SJCRH30 (cell line): Measurements from ENCODE around the gene SIRPB2. TPM values are rescaled to one million over a fixed set of nuclear protein-coding genes. Genes with fewer than 3 reads are reported as not detected.

ENCODE experiments used
- DNase-seq, 2 experiments: peaks; one replicate each; pipeline ENCODE4 v3.0.0-alpha.2; 2015 to 2020
- H3K27ac ChIP-seq: fragments of 250-450 bp; sonication (Bioruptor Pico); 2 replicates; pipeline ENCODE4 v1.5.1; 2020; ENCODE audit warnings: mild to moderate bottlenecking, moderate library complexity
- H3K27me3 ChIP-seq: fragments of 250-450 bp; sonication (Bioruptor Pico); 2 replicates; pipeline ENCODE4 v1.5.1; 2020; ENCODE audit warnings: mild to moderate bottlenecking, moderate library complexity
- H3K36me3 ChIP-seq: fragments of 250-450 bp; sonication (Bioruptor Pico); 2 replicates; pipeline ENCODE4 v1.5.1; 2020; ENCODE audit warnings: mild to moderate bottlenecking, moderate library complexity
- H3K4me1 ChIP-seq: fragments of 250-450 bp; sonication (Bioruptor Pico); 2 replicates; pipeline ENCODE4 v1.5.1; 2020; ENCODE audit warnings: mild to moderate bottlenecking, moderate library complexity
- H3K4me3 ChIP-seq: fragments of 250-450 bp; sonication (Bioruptor Pico); 2 replicates; pipeline ENCODE4 v1.5.1; 2020; ENCODE audit warnings: mild to moderate bottlenecking, moderate library complexity
- H3K9me3 ChIP-seq: fragments of 250-450 bp; sonication (Bioruptor Pico); replicated peaks from 2 replicates; pipeline ENCODE4 v1.5.1; 2020; ENCODE audit warnings: mild to moderate bottlenecking, moderate library complexity
- total RNA-seq: library from RNA; depleted of rRNA; stranded (reverse); fragments of >200 nt; shearing (Covaris generic); gene quantifications from 2 replicates; pipeline ENCODE4 v1.2.3, GENCODE V29; 2014; rRNA removed

SIRPB2 gene
- total RNA-seq = not detected in 2 replicates

GRCh38 chr20:1491281-1491840 is at the start of gene SIRPB2:
SIRPB2 (minus strand) TSS chr20:1491420; CDS start chr20:1491359, 61 bp downstream.
- DNase-seq = no peak
- Histone ChIP-seq H3K27ac (no peak within 1 kb of the TSS), H3K4me3 (no peak within 1 kb of the TSS), H3K27me3 (peaks cover 4% of the 10 kb centered on the region), H3K36me3 (no peaks in the 10 kb centered on the region), H3K9me3 (no peaks in the 10 kb centered on the region), H3K4me1 (no peaks in the 10 kb centered on the region)

- no peak overlapping the region for H3K27ac ChIP-seq
- no peaks in the 10 kb centered on the region for H3K4me1 ChIP-seq
- no peak for DNase-seq
- peaks cover 3% of the 10 kb centered on the region; the same call in 1 of the 2 replicates for H3K27me3 ChIP-seq
- no peaks in the 10 kb centered on the region for H3K36me3 ChIP-seq
- H3K9me3 ChIP-seq = no peaks in the 10 kb centered on the region
- H3K4me3 ChIP-seq = no peak overlapping the region
Observed at GRCh38 chr20:1539816-1540419, 48.7 kb upstream of the SIRPB2 start.

- Histone ChIP-seq H3K27ac (no peak overlapping the region), H3K27me3 (peaks cover 4% of the 10 kb centered on the region; the same call in 1 of the 2 replicates), H3K4me3 (no peak overlapping the region), H3K36me3 (no peaks in the 10 kb centered on the region), H3K4me1 (no peaks in the 10 kb centered on the region), H3K9me3 (no peaks in the 10 kb centered on the region)
- DNase-seq = no peak
Observed at GRCh38 chr20:1538655-1539054, 47.4 kb upstream of the SIRPB2 start.

- H3K4me3 ChIP-seq = no peak overlapping the region
- H3K27me3 ChIP-seq = peaks cover 10% of the 10 kb centered on the region; the same call in 1 of the 2 replicates
- H3K36me3 ChIP-seq = no peaks in the 10 kb centered on the region
- no peak for DNase-seq
- H3K9me3 ChIP-seq = no peaks in the 10 kb centered on the region
- H3K27ac ChIP-seq = no peak overlapping the region
- H3K4me1 ChIP-seq = no peaks in the 10 kb centered on the region
Observed at GRCh38 chr20:1537731-1538058, 46.5 kb upstream of the SIRPB2 start.

GRCh38 chr20:1536893-1537730 is 45.9 kb upstream of the SIRPB2 start:
- no peaks in the 10 kb centered on the region for H3K9me3 ChIP-seq
- no peaks in the 10 kb centered on the region for H3K36me3 ChIP-seq
- H3K27ac ChIP-seq = no peak overlapping the region
- H3K4me1 ChIP-seq = no peaks in the 10 kb centered on the region
- no peak for DNase-seq
- H3K27me3 ChIP-seq = peaks cover 10% of the 10 kb centered on the region; the same call in 1 of the 2 replicates
- H3K4me3 ChIP-seq = no peak overlapping the region

DNA sequence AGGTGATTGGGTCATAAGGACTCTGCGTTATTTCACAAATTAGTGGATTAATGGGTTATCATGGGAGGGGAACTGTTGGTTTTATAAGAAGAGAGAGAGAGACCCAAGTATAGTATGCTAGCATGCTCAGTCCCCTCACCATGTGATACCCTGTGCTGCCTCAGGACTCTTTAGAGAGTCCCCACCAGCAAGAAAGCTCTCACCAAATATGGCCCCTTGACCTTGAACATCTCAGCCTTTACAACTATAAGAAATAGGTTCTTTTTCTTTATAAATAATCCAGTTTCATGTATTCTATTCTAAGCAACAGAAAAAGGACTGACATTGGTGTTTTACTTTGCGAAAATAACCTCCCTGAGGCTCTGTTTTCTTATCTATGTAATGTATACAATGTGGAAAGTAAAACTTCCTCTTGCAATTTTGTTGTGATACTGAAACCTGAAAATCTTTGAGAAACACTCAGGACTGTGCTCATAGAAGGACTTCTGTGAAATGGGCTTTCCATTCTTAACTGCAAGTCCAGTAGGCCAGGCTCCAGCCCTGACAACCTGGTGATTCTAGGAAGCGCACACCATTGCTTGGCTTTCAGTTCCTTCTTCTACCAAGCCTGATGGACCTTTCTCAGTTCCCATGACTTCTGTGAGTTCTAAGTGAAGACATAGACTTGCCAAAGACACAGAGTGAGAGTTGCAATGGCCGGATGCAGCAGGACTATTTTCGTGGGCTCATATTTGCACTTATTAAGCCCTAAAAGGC is 44.4 kb upstream of the SIRPB2 start:
- no peak overlapping the region for H3K4me3 ChIP-seq
- H3K4me1 ChIP-seq = no peaks in the 10 kb centered on the region
- no peaks in the 10 kb centered on the region for H3K9me3 ChIP-seq
- no peaks in the 10 kb centered on the region for H3K36me3 ChIP-seq
- no peak overlapping the region for H3K27ac ChIP-seq
- peaks cover 10% of the 10 kb centered on the region; the same call in 1 of the 2 replicates for H3K27me3 ChIP-seq
- no peak for DNase-seq

- Histone ChIP-seq H3K4me1 (no peaks in the 10 kb centered on the region), H3K27me3 (peaks cover 10% of the 10 kb centered on the region; the same call in 1 of the 2 replicates), H3K4me3 (no peak overlapping the region), H3K27ac (no peak overlapping the region), H3K9me3 (no peaks in the 10 kb centered on the region), H3K36me3 (no peaks in the 10 kb centered on the region)
- no peak for DNase-seq
Observed at GRCh38 chr20:1534526-1534925, 43.3 kb upstream of the SIRPB2 start.

DNA sequence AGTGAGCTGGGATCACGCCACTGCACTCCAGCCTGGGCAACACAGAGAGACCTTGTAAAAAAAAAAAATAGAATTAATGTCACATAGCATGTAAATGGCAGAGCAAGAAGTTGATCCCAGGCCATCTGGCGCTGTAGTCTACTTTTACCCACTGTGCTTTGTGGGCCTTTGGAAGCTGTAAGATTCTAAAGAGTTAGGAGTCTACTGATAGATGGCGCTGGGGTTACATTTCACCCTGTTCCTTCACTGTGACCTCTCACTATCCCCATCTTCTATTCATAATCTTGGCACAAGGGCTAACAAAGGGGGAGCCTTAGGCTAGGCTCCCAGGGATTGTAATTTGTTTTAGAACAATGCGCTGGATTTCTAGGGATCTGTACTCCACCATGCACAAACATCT is 41.8 kb upstream of the SIRPB2 start:
- no peak for DNase-seq

DNA sequence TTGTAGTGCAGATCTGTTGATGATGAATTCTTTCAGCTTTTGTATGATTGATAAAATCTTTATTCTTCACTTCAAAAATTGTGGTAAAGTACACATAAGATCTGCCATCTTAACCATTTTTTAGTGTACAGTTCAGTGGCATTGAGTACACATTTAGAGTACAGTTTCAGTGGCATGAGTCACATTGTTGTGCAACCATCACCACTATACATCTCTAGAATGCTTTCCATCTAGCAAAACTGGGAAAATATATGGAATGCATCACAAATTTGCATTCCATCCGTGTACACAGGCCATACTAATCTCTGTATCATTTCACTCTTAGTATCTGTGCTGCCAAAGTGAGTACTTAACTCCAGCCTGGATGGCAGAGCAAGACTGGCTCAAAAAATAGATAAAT is 37.6 kb upstream of the SIRPB2 start:
- no peaks in the 10 kb centered on the region for H3K36me3 ChIP-seq

More for the DNA sequence above, 41.8 kb upstream of the SIRPB2 start:
- H3K27me3 ChIP-seq = peaks cover 10% of the 10 kb centered on the region; the same call in 1 of the 2 replicates
- no peak overlapping the region for H3K27ac ChIP-seq
- H3K4me3 ChIP-seq = no peak overlapping the region
- no peaks in the 10 kb centered on the region; the same call in 1 of the 2 replicates for H3K9me3 ChIP-seq
- H3K4me1 ChIP-seq = no peaks in the 10 kb centered on the region
- H3K36me3 ChIP-seq = no peaks in the 10 kb centered on the region

DNA sequence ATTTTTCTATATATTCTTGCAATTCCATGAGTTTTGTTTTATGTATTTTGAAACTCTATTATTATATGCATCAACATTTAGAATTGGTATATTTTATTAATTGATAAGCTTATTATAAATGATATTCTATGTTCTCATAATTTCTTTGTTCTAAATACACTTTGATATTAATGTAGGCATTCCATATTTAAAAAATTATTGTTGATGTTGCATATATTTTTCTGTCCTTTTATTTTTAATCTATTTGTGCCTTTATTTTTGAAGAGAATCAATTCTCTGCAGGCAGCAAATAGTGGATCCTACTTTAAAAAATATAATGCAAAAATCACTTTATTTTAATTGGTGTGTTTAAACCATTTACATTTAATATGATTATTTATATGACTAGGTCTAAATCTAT is 36.7 kb upstream of the SIRPB2 start:
- H3K27me3 ChIP-seq = no peaks in the 10 kb centered on the region
- DNase-seq = no peak
- no peak overlapping the region for H3K27ac ChIP-seq
- H3K9me3 ChIP-seq = no peaks in the 10 kb centered on the region; the same call in 1 of the 2 replicates
- no peak overlapping the region for H3K4me3 ChIP-seq
- H3K36me3 ChIP-seq = no peaks in the 10 kb centered on the region
- no peaks in the 10 kb centered on the region for H3K4me1 ChIP-seq

More for the DNA sequence above, 37.6 kb upstream of the SIRPB2 start:
- no peak overlapping the region for H3K4me3 ChIP-seq
- no peaks in the 10 kb centered on the region for H3K4me1 ChIP-seq
- H3K27me3 ChIP-seq = peaks cover 7% of the 10 kb centered on the region; the same call in 1 of the 2 replicates
- DNase-seq = no peak
- no peaks in the 10 kb centered on the region; the same call in 1 of the 2 replicates for H3K9me3 ChIP-seq
- no peak overlapping the region for H3K27ac ChIP-seq

DNA sequence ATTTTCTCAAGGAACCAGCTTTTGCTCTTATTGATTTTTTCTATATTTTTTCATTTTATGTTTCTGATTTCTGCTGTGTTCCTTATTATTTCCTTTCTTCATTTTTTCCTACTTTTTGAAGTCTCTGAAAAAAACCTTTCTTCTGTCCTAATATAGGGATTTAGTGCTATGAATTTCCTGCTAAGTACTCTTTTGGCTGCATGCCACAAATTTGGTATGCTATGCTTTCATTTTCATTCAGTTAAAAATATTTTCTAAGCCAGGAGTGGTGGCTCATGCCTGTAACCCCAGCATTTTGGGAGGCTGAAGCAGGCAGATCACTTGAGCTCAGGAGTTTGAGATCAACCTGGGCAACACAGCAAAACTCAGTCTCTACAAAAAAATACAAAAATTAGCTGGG is 35.7 kb upstream of the SIRPB2 start:
- no peak for DNase-seq
- H3K4me3 ChIP-seq = no peak overlapping the region
- H3K4me1 ChIP-seq = no peaks in the 10 kb centered on the region
- H3K27ac ChIP-seq = no peak overlapping the region
- no peaks in the 10 kb centered on the region; the same call in 1 of the 2 replicates for H3K27me3 ChIP-seq
- no peaks in the 10 kb centered on the region for H3K36me3 ChIP-seq
- no peaks in the 10 kb centered on the region; the same call in 1 of the 2 replicates for H3K9me3 ChIP-seq

DNA sequence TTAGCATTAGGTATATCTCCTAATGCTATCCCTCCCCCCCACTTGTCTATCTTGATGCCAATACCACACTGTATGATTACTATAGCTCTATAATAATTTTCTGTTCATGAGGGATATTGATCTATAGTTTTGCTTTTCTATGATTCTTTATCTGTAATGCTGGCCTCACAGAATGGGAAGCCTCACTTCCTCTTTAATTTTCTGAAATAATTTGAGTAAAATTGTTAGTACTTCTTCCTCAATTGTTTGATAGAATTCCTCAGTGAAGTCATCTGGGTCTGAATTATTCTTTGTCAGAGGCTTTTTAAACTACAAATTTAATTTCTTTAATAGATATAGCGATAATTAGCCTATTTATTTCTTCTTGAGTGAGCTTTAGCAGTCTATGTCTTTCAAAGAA is 35.1 kb upstream of the SIRPB2 start:
- Histone ChIP-seq H3K36me3 (no peaks in the 10 kb centered on the region), H3K27me3 (peaks cover under 1% of the 10 kb centered on the region), H3K9me3 (no peaks in the 10 kb centered on the region; the same call in 1 of the 2 replicates), H3K4me1 (no peaks in the 10 kb centered on the region), H3K4me3 (no peak overlapping the region), H3K27ac (no peak overlapping the region)
- no peak for DNase-seq

GRCh38 chr20:1524004-1524403 is 32.8 kb upstream of the SIRPB2 start:
- no peak overlapping the region for H3K4me3 ChIP-seq
- peaks cover 3% of the 10 kb centered on the region for H3K27me3 ChIP-seq
- H3K27ac ChIP-seq = no peak overlapping the region
- DNase-seq = no peak
- H3K36me3 ChIP-seq = no peaks in the 10 kb centered on the region
- no peaks in the 10 kb centered on the region for H3K4me1 ChIP-seq
- H3K9me3 ChIP-seq = no peaks in the 10 kb centered on the region; the same call in 1 of the 2 replicates

GRCh38 chr20:1517010-1517409 is 25.8 kb upstream of the SIRPB2 start:
- no peaks in the 10 kb centered on the region for H3K36me3 ChIP-seq
- peaks cover 7% of the 10 kb centered on the region for H3K27me3 ChIP-seq
- H3K9me3 ChIP-seq = no peaks in the 10 kb centered on the region
- no peaks in the 10 kb centered on the region for H3K4me1 ChIP-seq
- H3K27ac ChIP-seq = no peak overlapping the region
- DNase-seq = no peak
- no peak overlapping the region for H3K4me3 ChIP-seq
